Right atrium auricular region (tissue), 2 donors: ENCODE results near the gene SLC39A11. TPM values are rescaled to one million over a fixed set of nuclear protein-coding genes. Genes with fewer than 3 reads are reported as not detected.

Experiments
- DNase-seq: peaks from one replicate; pipeline ENCODE4 v3.0.0-alpha.2; 2019; ENCODE audit warnings: low spot score
- H3K27ac ChIP-seq, 2 donors: fragments of 200-600 bp; sonication (generic); 1 replicate in 1 of 2; 2 replicates in 1 of 2; pipeline ENCODE4 v1.5.1; 2016 to 2019
- H3K27me3 ChIP-seq, 2 donors: fragments of 200-600 bp; sonication (generic); one replicate each; pipeline versions ENCODE4 v1.5.1 to v1.6.0; 2017 to 2019
- H3K36me3 ChIP-seq: fragments of 200-600 bp; sonication (generic); one replicate; pipeline ENCODE4 v1.5.1; 2016
- H3K4me1 ChIP-seq, 2 donors: fragments of 200-600 bp; sonication (generic); one replicate each; pipeline versions ENCODE4 v1.5.1 to v1.6.0; 2017 to 2019
- H3K4me3 ChIP-seq, 2 donors: fragments of 200-600 bp; sonication (generic); 1 replicate in 1 of 2; 2 replicates in 1 of 2; pipeline ENCODE4 v1.5.1; 2017 to 2019; ENCODE audit warnings: mild to moderate bottlenecking in 1 of 2, moderate library complexity in 1 of 2
- H3K9me3 ChIP-seq, 2 donors: fragments of 200-600 bp; sonication (generic); one replicate each; pipeline ENCODE4 v1.5.1; 2019
- CTCF ChIP-seq, 2 donors: fragments of 200-600 bp; sonication (generic); IDR thresholded peaks; one replicate each; pipeline ENCODE4 v1.5.1; 2019; ENCODE audit warnings: antibody characterized with exemption in 2 of 2
- total RNA-seq, 2 donors: library from RNA; depleted of rRNA; stranded (reverse); fragments of >200 nt; gene quantifications; one replicate each; pipeline ENCODE4 v1.1.0, GENCODE V29; 2016

The SLC39A11 gene
- total RNA-seq, 2 donors from 2014 or later, result 7.4 to 15.5 TPM

- no peak overlapping the region for H3K4me3 ChIP-seq
- DNase-seq, result no peak
- H3K4me1 ChIP-seq, result peaks cover 0 to 5% of the 10 kb centered on the region in 2 donors
- H3K27ac ChIP-seq, result no peak overlapping the region
- H3K36me3 ChIP-seq, result no peaks in the 10 kb centered on the region
- no peaks in the 10 kb centered on the region for H3K9me3 ChIP-seq
- peaks cover 0 to 5% of the 10 kb centered on the region in 2 donors for H3K27me3 ChIP-seq
- TF ChIP-seq CTCF (IDR thresholded peaks at IDR 0.05), result no peak
Observed at GRCh38 chr17:72597354-72598087, 495.0 kb downstream of the SLC39A11 start.

Other genes starting within 250 kb of the SLC39A11 start
- gene SSTR2, start 72.3 kb upstream of the SLC39A11 start, total RNA-seq, result 1 to 10 TPM in 1 of 2 donors, under 1 TPM in 1; 0.20 to 1.1 TPM
- gene COG1, start 100.4 kb upstream of the SLC39A11 start, total RNA-seq, result 10 to 100 TPM; 17.3 to 21.3 TPM
- not detected for gene CPSF4L, start 169.2 kb upstream of the SLC39A11 start, total RNA-seq
- gene CDC42EP4, start 219.3 kb upstream of the SLC39A11 start, total RNA-seq, result 10 to 100 TPM; 35.4 to 56.0 TPM